Chondrocyte (in vitro differentiated cells): ENCODE results near the gene DNAH1. TPM values are rescaled to one million over a fixed set of nuclear protein-coding genes. Genes with fewer than 3 reads are reported as not detected.

Source experiments
- DNase-seq: peaks from one replicate; pipeline ENCODE4 v3.0.0; 2021; ENCODE audit warnings: mixed read lengths, low spot score
- H3K27ac Mint-ChIP-seq: one replicate; pipeline ENCODE4 v1.8.0; 2021; ENCODE audit warnings: mild to moderate bottlenecking, moderate library complexity, mixed read lengths; ENCODE audit not compliant: unreplicated experiment
- H3K27me3 Mint-ChIP-seq: 2 replicates; pipeline ENCODE4 v1.8.0; 2021; ENCODE audit warnings: low read depth, mixed read lengths
- H3K36me3 Mint-ChIP-seq: 2 replicates; pipeline ENCODE4 v1.8.0; 2021; ENCODE audit warnings: low read depth, mixed read lengths
- H3K4me1 Mint-ChIP-seq: 2 replicates; pipeline ENCODE4 v1.8.0; 2021; ENCODE audit warnings: low read depth, mild to moderate bottlenecking, mixed read lengths
- H3K4me3 Mint-ChIP-seq: one replicate; pipeline ENCODE4 v1.8.0; 2021; ENCODE audit warnings: mild to moderate bottlenecking, moderate library complexity, mixed read lengths; ENCODE audit not compliant: unreplicated experiment
- H3K9me3 Mint-ChIP-seq: 2 replicates; pipeline ENCODE4 v1.8.0; 2021; ENCODE audit warnings: low read depth, mixed read lengths
- CTCF ChIP-seq: fragments of 200-600 bp; sonication (generic); IDR thresholded peaks from 2 replicates; pipeline ENCODE4 v1.5.0; 2021; ENCODE audit warnings: antibody characterized with exemption, mild to moderate bottlenecking, moderate library complexity
- total RNA-seq: library from RNA; stranded (reverse); gene quantifications from 3 replicates; pipeline ENCODE4 v1.2.1, GENCODE V29; 2021

DNAH1 gene
- total RNA-seq, 1 donor from 2014 or later, result 5.0 TPM

DNA sequence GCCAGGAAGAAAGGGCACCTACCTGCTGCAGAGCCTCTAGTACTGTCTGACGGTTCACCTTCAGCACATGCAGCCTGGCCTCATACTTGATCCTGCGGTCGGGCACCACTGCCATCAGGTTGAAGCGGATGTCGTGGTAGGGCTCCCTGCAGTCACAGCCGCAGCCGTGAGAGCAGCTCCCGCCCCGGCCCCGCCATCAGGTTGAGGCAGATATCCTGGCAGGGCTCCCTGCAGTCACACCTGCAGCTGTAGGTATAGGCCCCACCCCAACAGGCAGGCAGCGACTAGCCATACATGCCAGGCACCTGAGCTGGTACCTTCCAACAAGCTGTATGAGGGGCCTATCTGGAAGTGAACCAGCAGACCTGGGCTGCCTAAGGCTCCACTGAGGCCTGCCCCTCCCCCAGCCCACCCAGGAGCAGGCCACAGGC lies 90.1 kb downstream of the DNAH1 start:
- peak; percentile 84 for DNase-seq
- peaks cover 36% of the 10 kb centered on the region for H3K36me3 Mint-ChIP-seq
- H3K4me3 Mint-ChIP-seq, result no peak overlapping the region
- TF ChIP-seq CTCF, result no peak
- no peak overlapping the region for H3K27ac Mint-ChIP-seq
- H3K4me1 Mint-ChIP-seq, result peaks cover 18% of the 10 kb centered on the region
- no peaks in the 10 kb centered on the region for H3K9me3 Mint-ChIP-seq
- H3K27me3 Mint-ChIP-seq, result no peaks in the 10 kb centered on the region

DNA sequence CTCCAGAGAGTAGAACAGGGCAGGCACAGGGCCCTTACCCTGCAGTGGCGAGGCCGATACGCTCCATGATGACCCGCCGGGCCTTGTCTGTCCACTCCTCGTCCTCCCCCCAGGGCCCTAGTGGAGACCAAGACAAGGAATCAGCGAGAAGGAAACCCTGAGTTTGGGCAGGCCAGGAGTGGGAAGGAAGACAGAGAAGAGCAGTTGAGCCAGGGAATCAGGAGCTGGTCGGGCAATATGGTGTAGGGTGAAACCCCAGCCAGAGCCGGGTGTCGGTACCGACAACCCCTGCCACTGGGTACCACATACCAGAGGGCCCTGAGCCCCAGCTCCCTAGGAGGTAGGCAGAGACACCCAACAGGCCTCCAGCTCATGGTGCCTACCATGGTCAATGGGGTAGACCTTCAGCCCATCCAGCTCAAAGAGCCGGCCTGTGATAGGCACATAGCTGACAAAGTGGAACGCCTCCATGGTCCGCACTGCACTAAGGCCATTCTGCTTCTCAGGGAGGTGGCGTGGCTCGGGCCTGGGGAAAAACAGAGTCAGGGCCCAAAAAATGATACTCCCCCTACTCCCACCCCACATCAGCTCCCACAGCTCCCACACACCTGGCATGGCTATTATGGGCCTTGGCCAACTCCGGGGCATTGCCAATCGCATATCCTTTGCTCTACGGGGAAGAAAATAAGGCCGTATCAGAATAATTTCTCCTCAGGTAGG lies 90.8 kb downstream of the DNAH1 start:
- peak; percentile 86 for DNase-seq
- Mint-ChIP-seq H3K27me3 (no peaks in the 10 kb centered on the region), H3K36me3 (peaks cover 33% of the 10 kb centered on the region), H3K4me3 (no peak overlapping the region), H3K27ac (no peak overlapping the region), H3K9me3 (no peaks in the 10 kb centered on the region), H3K4me1 (peaks cover 25% of the 10 kb centered on the region)
- no peak for TF ChIP-seq CTCF

GRCh38 chr3:52407779-52408178 lies 91.7 kb downstream of the DNAH1 start:
- Mint-ChIP-seq H3K4me3 (peak overlapping the region; percentile 82), H3K27ac (no peak overlapping the region), H3K9me3 (no peaks in the 10 kb centered on the region), H3K27me3 (no peaks in the 10 kb centered on the region), H3K36me3 (peaks cover 27% of the 10 kb centered on the region), H3K4me1 (peaks cover 33% of the 10 kb centered on the region)
- no peak for TF ChIP-seq CTCF
- DNase-seq, result peak; percentile 51

- peak overlapping the region; percentile 90 for H3K27ac Mint-ChIP-seq
- H3K27me3 Mint-ChIP-seq, result no peaks in the 10 kb centered on the region
Observed at GRCh38 chr3:52408466-52408865, 92.3 kb downstream of the DNAH1 start.

GRCh38 chr3:52415800-52416199 lies 99.7 kb downstream of the DNAH1 start:
- Mint-ChIP-seq H3K4me1 (peaks cover 19% of the 10 kb centered on the region), H3K27ac (no peak overlapping the region), H3K9me3 (no peaks in the 10 kb centered on the region), H3K27me3 (no peaks in the 10 kb centered on the region), H3K4me3 (no peak overlapping the region), H3K36me3 (peaks cover 3% of the 10 kb centered on the region)
- no peak for TF ChIP-seq CTCF
- no peak for DNase-seq

More at GRCh38 chr3:52408466-52408865, 92.3 kb downstream of the DNAH1 start:
- H3K4me1 Mint-ChIP-seq, result peaks cover 33% of the 10 kb centered on the region
- peaks cover 23% of the 10 kb centered on the region for H3K36me3 Mint-ChIP-seq
- peak; percentile 27 for DNase-seq
- peak overlapping the region; percentile 82 for H3K4me3 Mint-ChIP-seq
- H3K9me3 Mint-ChIP-seq, result no peaks in the 10 kb centered on the region
- TF ChIP-seq CTCF, result no peak
